NCI-H1436 (cell line): ENCODE measurements around the gene WDR82.
"Not testable (repeated sequence)": the region's sequence is repeated elsewhere in the genome, so short reads cannot be mapped to it uniquely, and the experiment has no call there.

Experiments used
- DNase-seq: peaks from one replicate; lab custom pipeline; 2025; lab: John Stamatoyannopoulos, UW

The WDR82 gene

GRCh38 chr3:52289338-52289746 lies 10.9 kb upstream of the WDR82 start:
- DNase-seq, result no peak

DNA sequence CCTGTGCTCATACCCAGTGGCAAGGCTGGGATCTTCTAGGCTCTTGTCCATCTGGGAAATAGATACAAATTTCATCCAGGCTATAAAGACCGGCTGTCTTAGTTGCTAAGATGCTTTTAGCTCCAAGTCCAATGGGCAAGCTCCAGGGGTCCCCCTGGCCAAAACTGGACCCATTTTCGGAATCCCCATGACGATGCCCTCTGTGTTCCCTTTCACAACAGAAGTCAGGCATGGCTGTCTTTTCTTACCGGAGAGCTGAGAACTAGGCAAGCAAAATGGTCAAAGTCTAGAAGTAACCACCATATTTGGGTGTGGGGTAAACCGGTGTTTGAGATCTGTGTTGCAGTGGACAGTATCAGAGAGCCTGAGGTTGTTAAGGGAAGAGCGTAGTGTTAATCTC lies 10.2 kb upstream of the WDR82 start:
- DNase-seq, result no peak

DNA sequence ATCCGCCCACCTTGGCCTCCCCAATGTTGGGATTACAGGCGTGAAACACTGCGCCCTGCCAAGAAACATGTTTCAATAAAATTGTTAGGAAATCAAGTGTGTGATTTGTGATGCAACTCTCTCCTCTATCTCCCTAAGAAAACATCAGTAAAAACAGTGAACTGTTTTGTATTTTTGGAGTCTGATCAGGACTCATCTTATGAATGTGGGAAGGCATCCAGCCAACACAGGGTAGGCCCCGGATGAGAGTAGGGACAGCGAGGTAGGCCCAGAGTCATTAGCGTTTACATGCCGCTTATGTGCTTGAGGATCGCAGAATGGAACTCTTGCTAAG lies 8.3 kb upstream of the WDR82 start:
- no peak for DNase-seq

DNA sequence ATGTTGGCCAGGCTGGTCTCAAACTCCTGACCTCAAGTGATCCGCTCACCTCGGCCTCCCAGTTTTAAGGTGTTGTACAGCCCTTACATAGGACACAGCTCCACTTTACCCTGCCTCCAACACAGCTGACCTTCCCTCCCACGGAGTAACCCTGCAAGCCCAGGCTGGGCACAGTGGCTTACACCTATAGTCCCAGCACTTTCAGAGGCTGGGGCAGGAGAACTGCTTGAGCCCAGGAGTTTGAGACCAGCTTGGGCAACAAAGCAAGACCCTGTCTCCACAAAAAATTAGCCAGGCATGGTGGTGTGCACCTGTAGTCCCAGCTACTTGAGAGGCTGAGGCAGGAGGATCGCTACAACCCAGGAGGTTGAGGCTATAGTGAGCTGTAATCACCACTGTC lies 5.6 kb upstream of the WDR82 start:
- DNase-seq, result not testable (repeated sequence)

GRCh38 chr3:52283306-52283705 lies 4.9 kb upstream of the WDR82 start:
- DNase-seq, result no peak

DNA sequence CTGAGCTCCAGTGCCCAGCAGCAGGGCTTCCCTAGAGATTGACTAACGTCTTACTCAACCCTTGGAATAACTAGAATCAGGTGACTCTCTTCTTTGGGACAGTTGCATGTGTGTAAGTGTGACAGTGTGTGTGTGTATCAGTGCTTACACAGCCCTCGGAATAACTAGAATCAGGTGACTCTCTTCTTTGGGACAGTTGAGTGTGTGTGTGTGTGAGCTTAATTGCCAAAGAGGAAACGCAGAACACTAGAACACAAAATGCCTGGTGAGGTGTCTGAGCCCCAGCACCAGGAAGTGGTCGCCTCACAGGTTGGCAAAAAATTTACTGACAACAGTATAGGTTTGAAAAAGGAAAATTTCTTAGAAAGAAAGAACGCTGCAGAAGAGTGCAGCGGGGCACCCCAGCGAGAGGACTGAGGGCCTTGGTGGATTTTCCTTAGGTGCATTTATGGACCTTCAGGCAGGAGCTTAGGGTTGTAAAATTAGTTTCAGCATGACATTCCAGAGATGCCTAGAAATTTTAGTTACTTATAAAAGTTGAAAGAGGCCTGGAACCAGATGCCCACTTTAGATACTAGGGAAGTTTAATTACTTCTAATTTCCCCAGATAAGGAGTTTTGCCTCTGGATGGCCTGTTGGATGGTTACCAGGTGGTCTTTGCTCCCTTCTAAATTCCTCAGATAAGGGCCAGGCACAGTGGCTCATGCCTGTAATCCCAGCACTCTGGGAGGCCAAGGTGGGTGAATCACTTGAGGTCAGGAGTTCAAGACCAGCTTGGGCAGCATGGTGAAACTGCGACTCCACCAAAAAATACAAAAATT lies 3.7 kb upstream of the WDR82 start:
- no peak for DNase-seq

GRCh38 chr3:52280050-52280461 lies 1.6 kb upstream of the WDR82 start:
- DNase-seq, result no peak

DNA sequence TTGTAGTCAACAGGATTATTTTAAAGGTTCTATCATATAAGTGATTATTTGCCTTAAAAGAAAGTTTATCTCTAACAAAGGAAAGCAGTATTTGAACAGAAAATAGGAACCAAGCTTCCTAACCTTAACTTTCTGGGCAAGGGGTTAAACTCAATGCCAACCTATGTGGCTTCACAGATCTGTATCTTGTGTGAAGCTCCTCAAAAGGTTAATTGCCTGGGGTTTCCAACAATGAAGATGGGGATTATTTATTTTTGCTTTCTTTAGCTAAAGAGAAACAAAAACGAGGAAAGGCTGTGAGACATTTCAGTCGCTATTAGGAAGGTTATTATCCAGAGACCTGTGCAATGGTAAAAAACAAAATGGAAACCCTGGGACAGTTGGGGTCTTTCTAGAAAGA lies 1.1 kb upstream of the WDR82 start:
- no peak for DNase-seq

DNA sequence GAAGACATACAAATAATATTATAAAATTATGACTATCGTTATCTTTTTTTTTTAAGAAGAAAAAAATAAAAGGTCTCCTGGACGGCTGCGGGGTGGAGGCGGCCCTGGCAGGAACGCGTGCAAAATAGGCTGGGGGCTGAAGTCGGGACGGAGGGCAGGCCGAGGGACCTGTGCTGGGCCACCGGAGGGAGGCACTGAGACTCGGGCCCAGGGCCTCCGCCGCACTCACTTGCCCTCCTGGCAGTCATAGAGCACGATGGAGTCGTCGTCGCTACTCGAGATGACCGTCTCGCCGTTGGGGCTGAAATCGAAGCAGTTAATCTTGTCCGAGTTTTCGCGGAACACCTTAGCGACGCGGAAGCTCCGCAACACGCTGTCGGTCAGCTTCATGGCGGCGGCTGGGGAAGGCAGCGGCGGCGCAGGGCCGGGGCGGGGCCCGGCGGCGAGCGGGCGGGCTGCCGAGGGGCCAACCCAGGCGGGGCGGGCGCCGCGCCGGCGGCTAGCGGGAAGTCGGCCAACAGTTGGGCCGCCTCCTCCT lies 408 bp downstream of the WDR82 start:
- DNase-seq, result no peak

- no peak for DNase-seq
Measured at GRCh38 chr3:52277071-52277964, 1.1 kb downstream of the WDR82 start.

GRCh38 chr3:52274781-52275180 lies 3.7 kb downstream of the WDR82 start:
- DNase-seq, result not testable (repeated sequence)

- DNase-seq, result no peak
Measured at GRCh38 chr3:52272831-52273230, 5.6 kb downstream of the WDR82 start.

DNA sequence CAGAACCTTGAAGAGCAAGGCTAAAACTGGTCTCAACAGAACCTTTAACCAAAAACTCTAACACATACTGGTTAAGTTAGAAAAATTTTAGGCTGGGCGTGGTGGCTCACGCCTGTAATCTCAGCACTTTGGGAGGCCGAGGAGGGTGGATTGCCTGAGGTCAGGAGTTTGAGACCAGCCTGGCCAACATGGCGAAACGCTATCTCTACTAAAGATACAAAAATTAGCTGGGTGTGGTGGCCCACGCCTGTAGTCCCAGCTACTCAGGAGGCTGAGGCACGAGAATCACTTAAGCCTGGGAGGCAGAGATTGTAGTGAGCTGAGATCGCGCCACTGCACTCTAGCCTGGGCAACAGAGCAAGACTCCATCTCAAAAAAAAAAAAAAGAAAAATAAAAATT lies 6.3 kb downstream of the WDR82 start:
- not testable (repeated sequence) for DNase-seq

DNA sequence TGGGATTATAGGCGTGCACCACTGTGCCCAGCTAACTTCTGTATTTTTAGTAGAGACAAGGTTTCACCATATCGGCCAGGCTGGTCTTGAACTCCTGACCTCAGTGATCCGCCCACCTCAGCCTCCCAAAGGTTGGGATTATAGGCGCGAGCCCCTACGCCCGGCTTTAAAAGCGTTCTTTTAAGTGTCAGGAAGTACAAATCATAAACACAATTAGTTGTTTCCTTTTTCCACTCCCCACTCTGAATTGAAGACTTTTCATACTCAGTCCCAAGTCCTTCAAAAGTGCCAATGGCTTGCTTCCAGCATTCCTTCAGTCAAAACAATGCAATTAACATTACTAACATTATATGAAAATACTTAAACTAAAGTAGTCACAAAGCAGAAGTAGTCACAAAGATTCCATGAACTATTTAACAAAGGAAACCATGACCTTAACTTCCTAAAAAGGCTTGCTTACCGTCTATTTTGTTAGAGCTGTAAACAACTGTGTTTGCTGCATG lies 8.1 kb downstream of the WDR82 start:
- no peak for DNase-seq

DNA sequence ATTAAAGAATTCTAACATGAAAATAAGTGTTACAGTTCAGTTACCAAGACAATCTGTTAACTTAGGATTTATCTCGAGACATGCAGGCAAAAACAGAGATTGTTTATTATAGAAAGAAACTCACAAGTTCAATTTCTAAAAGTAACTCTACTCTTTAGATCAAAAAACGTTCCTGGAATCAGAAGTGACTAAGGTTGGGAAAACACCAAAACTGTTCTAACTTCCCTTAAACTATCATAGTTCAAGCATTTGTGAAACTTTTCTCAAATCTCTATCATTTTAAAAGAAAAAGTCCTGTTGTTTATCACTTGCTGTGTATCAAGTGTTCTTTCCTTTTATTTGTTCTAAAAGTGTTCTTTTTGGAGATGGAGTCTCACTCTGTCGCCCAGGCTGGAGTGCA lies 8.7 kb downstream of the WDR82 start:
- DNase-seq, result no peak

DNA sequence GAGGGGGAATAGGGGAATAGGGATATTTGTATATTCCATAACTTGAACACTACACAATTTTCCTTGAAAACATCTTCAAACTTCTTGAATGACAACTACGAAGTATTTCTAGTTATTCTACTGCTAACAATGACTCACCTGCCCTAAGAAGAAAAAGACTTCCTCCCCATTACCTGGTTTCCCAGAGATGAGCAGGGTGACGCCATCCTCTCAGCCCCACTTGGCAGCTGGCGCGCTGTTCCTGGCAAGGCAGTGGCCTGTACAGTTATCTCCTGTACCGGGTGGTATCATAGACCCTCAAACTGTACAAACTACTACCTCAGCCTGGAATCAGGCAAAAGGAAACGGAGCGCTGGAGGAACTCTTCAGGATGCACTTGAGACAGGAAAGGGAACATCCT lies 10.4 kb downstream of the WDR82 start:
- DNase-seq, result no peak

- no peak for DNase-seq
Measured at GRCh38 chr3:52265387-52265786, 13.1 kb downstream of the WDR82 start.

- DNase-seq, result no peak
Measured at GRCh38 chr3:52262447-52262846, 16.0 kb downstream of the WDR82 start.

- DNase-seq, result no peak
Measured at GRCh38 chr3:52259448-52259847, 19.0 kb downstream of the WDR82 start.

DNA sequence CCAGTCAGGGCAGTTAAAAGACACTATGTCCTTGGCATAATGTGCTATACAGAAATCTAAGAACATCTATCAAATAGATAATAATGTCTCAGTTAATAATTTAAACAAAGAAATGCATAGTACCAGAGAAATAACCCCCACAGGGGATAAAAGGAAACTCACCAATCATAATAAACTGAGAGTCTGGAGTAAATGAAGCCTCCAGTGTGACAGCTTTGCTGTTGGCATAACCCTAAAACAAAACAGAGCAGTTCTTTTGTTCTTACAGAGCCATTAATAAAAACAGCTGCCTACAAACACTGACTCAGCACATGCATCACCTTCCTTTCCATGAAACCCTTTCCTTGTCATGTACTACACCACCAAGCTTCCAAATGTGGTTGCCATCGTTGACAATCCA lies 19.4 kb downstream of the WDR82 start:
- DNase-seq, result no peak

DNA sequence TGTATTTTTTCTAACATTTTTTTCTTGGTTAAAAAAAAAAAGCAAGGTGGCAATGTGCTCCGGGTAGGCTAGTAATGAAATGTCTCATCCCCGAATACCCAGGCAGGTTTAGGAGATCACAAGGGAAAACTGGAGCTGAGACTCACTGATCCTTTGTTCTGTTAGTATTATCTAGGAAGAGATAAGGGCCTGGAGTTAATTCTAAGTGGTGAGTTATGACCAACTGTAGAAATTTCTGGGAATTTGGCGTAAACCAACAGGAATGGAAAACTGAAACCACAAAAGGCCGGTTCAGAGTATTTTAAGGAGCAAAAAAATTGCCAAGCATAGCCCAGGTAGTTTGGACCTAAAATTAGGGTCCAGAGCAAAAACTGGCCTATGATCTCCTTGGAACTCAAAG lies 20.5 kb downstream of the WDR82 start:
- DNase-seq, result no peak

DNA sequence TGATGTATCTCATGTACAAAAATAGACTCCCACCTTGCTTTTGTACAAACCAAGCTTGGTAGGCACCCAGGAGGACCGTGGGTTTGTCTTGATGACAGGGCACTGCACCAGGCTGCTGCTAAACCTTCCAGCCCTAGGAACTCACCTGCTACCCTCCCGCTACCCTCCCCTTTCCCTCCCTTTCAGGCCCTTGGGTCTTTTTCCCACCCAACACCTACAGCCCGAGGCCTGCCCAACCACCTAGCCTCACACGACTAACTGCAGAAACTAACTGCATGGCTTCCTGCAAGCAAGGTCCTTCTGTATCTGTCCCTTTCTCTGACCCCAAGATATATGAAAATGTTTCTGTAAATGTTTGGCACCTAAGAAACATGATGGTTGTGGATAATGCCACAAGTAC lies 21.8 kb downstream of the WDR82 start:
- no peak for DNase-seq

- no peak for DNase-seq
Measured at GRCh38 chr3:52256159-52256558, 22.3 kb downstream of the WDR82 start.
